Stimulated activated CD8-positive, alpha-beta memory T cell treated with anti-CD3 and anti-CD28 coated beads, Interleukin-7, amount 100 ng/mL, for 1 hour (primary cell): Measurements from ENCODE around the gene CHID1.

Experiments
- DNase-seq, 2 donors: peaks; one replicate each; pipeline ENCODE4 v3.0.0-alpha.2; 2020; ENCODE audit warnings: low read depth in 2 of 2

CHID1 gene

DNA sequence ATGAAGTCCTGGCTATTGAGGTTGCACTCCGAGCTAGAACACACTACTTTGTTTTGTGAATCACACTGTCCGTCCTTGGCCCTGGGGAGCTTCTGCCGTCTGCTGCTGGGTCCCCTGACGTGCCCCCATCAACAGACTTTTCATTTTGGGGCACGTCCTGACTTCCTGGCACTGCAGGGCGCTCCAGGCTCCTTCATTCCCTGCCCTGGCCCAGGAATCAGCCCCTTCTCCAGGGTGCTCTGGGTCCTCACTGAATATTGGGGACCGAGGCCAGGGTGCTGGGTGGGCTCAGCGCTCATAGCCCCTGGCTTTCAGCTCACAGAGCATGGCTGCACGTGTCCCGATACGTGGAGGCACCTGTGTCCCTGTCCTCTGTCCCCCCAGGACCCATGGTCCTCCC lies 45.7 kb downstream of the CHID1 start:
- DNase-seq = no peak

DNA sequence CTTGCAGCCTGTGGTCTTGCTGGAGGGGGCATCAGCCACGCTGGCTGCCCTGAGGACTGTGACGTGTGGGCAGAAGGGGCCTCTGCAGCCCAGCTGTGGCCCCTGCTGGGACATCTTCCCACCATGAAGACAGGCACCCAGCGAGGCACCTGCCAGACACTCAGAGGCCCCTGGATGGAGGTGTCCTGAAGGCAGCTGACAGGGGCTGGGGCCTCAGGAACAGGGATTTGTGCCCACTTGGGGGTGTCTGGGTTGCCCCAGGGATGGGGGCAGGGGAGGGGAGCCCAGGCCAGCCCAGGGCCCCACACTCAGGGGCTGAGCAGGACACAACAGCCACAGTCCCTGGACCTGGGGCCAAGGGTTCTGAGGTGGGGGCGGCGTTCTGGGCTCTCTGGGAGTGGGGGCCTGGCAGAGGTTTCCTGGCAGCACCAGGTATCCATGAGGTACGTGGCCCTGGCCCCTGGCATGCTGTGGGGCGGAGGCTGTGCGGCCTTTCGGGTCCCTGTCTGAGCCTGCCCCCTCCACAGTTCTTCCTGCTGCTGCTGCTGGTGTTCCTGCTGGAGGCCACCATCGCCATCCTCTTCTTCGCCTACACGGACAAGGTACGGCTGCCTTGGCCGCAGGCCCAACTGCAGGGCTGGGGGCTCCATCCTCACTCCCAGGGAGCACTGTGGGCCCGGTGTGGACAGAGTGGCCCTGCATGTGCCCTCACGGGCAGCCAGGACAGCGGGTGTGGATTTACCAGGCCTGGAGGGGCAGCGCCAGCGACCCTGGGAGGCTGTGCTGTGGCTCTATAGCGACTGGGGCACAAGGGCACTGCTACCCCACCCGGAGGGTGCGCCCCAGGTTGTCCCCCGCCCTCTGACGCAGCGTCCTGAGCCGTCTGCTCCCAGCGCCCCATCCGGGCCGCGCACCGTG lies 46.4 kb downstream of the CHID1 start:
- DNase-seq = no peak

DNA sequence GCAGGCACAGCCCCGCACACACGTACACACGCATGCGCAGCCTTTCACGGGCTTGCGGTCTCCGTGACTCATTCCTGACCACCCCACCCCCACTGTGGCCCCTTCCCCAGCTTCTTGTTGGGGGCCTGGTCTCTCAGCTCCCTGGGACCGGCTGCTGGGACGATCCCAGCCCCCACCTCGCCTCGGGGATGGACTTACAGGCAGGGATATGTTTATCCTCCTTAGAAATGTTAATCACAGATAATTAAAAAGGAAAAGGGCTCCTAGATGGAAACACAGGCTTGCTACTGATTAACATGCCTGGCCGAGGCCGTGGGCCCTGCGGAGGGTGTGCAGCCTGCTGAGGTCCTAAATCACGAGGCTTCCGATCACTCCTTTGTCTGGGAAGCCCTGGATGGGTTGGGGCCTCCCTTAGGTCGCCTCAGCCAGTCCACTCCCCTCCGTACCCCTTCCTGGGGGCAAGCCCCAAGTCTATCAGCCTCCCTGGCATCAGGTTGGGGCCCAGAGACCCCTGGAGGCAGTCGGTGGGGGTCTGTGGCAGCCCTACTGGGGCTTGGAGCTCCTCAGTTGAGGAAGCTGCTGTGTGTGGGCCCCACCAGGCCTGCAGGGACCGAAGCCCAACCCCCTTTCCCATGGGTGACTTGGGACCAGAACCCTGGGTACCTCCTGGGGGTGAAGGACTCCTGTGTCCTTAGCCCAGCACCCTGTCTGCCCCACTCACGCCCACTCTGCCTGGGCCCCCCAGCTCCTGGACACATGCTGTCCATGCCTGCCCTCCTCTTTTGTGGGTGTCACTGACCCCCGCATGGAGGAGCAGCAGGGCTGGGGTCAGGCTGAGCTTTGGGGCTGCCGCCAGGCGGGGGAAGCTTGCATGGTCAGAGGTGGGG lies 47.3 kb downstream of the CHID1 start:
- no peak for DNase-seq

DNA sequence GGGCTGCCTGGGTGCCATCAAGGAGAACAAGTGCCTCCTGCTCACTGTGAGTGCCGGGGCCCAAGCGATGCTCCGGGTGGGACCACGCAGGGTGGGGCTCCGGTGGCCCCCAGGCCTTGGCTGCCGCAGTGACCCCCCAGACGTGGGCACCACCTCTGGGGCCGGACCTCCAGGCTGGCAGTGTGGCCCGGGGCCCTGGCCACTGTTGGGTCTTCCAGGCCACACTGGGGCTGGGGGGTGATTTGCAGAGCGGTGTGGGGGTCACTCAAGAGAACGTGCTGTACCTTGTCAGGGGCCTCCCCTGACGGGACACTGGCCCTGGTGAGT lies 48.0 kb downstream of the CHID1 start:
- DNase-seq = no peak

DNA sequence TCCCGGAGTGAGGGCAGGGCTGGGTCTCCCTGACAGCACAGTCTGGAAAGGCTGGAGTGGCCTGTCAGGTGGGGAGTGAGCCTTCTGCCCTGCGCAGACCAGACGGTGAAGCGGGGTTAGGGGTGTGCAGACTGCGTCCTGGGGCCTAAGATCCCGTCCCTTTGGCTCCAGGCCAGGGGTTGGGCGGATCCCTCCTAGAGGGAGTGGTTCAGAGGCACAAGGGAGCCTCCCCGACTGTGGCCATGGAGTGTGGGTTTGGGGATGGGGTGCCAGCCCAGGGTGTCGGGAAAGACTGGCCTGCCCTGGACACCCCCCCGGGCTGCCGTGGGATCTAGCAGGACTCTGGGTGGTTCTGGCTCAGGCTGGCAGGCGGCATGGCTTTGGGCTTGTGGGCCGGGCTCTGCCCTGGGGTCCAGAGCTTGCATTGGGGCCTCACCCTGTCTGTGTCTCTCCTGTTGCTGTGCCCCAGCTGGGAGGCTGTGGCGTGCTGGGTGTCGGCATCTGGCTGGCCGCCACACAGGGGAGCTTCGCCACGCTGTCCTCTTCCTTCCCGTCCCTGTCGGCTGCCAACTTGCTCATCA lies 48.4 kb downstream of the CHID1 start:
- DNase-seq = no peak

DNA sequence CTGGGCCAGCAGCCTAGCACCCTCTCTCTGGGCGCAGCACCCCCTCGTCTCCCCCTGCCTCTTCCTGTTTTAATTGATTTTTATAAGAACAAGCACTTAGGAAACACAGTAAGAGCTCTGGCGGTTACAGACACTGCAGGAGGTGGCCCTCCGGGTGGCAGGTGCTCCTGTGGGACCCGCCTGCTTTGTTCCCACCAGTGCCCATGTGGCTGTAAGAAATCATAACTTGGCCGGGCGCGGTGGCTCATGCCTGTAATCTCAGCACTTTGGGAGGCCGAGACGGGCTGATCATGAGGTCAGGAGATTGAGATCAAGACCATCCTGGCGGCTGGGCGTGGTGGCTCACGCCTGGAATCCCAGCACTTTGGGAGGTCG lies 49.5 kb downstream of the CHID1 start:
- DNase-seq = no peak

DNA sequence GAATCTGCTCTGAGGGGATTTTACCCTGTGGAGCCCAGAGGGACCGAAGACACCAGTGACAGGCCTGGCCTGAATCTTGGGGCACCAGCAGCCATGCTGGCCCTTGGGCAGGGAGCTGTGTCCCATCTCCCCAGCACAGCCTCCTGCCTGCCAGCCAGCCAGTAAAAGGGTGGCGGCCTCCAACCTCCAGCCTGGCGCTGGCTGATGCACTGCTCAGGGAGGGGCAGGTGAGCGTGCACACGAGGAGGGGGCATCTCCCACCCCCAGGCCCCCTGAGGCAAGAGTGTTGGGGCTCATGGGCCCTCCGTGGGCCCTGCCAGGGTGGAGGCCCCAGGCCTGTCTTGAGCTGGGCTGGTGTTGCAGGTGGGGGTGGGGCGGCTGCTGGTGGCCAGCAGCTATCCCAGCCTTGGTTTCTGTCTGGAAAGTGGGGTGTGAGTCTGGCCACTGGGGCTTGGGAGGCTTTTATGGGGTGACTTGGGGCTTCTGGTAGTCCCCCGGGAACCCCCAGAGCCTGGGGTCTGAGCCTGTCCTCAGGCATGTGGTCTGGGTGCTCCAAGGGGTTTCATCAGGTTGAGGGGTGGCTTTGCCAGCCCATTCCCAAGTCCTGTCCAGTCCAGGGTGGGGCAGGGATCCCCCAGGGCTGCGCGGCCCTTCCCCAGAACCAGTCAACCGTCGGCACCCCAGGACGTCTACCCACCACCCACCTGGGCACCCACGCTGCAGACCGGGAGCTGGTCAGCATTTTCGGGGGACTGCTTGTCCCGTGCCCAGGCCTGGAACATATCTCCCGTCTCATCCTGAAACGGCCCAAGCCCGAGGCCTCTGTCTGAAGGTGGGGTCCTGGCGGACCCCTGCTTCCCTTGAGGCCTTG lies 50.1 kb downstream of the CHID1 start:
- no peak for DNase-seq

DNA sequence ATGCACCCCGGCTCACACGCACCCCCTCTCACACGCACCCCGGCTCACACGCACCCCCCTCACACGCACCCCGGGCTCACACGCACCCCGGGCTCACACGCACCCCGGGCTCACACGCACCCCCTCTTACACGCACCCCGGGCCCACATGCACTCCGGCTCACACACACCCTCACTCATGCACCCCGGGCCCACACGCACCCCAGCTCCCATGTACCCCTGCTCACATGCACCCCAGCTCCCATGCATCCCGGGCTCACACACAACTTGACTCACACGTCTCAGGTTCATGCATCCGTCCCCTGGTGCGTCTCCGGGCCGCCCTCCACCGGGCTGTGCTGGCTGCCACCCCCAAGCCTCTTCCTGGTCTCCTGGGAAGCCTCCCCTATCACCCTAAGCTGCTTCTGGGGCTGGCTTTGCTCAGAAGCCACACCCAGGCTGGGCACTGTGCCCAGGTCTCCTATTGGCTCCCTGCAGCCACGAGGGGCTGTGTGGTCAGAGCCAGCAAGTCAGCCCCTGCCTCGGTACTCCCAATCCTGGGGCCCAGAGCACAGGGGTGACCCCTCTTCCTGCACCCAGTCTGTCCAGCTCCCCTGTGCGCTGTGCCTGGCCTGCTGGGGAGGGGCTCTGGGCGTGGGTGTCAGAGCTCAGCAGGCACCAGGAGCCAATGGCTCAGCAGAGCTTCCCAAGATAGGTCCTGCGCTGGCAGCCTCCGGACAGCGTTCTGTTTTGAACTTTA lies 51.0 kb downstream of the CHID1 start:
- no peak for DNase-seq

DNA sequence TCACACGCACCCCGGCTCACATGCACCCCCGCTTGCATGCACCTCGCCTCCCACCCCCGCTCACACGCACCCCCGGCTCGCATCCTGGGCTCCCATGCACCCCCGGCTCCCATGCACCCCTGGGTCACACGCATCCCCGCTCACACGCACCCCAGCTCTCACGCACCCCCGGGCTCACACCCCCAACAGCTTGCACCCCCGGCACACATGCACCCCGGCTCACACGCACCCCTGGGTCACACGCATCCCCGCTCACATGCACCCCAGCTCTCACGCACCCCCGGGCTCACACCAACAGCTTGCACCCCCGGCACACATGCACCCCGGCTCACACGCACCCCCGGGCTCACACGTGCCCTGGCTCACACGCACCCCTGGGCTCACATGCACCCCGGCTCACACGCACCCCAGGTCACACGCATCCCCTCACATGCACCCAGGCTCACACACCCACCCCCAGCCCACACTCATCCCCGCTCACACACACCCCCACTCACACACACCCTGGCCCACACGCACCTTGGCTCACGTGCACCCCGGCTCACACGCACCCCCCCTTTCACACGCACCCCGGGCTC lies 51.8 kb downstream of the CHID1 start:
- DNase-seq = no peak

DNA sequence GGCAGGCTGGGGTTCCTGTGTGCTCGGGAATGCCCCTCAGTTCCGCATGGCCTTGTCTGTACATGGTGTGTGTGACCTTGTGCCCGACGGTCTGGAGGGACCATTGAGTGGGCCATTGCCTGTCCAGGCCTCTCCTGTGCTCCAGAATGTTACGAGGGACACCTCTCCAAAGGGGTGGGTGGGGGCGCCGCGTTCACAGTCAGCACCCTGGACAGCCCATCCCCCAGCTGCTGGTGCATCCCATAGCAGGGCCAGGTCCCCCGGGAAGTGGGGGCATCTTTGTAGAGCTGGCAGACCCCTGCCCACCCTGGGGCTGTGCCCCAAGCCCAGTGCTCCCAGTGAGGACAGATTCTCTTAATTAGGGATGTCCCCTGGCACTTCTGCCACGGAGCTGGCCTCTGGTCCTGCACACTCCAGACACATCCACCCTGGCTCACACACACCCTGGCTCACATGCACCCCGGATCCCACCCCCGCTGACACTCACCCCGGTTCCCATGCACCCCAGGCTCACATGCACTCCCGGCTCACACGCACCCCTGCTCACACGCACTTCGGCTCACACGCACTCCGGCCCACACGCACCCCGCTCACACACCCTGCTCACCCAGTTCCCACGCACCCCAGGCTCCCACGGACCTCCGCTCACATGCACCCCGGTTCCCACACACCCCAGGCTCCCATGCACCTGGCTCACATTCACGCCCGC lies 52.4 kb downstream of the CHID1 start:
- no peak for DNase-seq

DNA sequence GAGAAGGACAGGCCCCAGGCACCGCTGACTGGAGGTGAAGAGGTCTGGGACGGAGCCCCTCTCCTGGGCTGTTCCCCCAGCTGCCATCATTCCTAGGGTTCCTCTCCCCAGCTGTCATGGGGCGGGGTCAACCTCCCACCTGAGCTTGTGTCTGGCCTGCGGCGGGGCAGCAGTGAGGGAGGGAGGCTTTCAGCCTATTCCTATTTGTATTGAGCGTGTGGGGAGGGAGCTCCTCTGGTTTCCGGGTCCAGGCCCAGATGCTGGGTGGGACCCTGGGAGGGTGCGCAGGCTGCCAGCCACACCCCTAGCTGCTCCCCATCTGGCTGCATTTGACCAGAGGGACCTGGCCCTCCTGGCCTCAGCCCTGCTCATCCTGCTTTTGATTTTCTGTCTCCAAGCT lies 54.2 kb downstream of the CHID1 start:
- DNase-seq = no peak

DNA sequence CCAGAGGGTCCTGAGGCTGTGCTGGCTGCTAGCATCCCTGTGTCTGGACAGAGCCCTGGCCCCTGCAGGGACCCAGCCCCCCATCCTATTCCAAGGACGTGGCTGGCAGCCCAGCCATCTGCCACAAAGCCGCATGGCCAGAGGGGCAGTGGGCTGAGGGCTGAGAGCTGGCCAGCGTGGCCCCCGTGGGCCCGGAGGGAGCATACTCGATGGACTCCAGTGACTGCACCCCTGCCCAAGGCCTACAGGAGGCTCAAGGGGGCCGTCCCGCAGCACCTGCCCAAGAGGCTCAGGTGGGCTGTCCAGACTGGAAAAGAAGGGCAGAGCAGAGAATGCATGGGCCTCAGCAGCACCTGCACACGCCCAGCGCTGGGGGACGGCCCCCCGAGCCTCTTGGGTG lies 54.8 kb downstream of the CHID1 start:
- no peak for DNase-seq

DNA sequence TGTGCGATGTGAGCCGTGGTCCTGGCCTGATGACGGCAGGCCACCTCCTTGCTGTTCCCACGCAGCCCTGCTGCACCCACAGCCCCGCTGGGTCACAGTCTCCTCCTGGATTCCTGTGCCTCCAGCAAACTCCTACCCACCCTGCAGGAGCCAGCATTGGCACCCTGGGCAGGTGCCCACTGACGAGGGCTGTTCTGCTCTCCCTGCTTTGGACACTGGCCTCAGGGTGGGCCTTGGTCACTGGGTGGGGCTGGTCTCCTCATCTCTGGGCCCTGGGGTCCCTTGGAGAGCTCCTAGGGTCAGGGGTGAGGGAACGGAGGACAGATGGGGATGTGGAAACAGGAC lies 55.3 kb downstream of the CHID1 start:
- no peak for DNase-seq

DNA sequence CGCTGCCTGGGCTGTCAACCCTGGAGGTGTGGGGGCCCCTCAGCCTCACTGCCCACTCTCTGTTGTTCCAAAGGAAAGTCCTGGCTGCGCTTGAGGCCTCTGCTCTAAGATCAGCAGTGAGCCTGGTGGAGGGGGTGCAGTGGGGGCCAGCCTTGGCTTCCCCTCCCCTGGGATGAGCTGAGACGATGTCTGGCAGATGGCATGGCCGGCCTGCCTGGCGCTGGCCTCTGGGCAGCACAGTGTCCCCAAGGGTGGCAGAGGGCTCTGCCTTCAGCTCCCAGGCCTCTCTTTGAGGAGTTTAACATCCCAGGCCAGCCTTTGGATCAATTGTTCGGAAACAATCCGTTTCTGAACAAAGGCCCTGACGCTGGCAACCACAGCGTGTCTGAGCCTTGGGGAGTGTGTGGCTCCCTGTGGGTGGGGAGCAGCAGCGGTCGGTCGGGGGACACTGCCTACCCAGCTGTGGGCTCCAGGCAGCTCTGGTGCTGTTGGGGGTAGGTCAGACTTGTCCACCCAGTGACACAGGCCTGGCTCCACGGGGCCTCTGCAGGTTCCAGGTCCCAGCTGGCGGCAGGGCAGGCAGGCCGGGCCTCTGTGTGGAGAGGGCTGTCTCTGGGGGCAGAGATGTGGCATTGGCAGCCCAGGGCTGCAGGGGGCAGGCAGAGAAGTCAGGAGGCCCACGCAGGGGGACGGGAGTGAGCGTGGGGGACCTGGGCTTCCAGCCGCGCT lies 55.8 kb downstream of the CHID1 start:
- DNase-seq = no peak

DNA sequence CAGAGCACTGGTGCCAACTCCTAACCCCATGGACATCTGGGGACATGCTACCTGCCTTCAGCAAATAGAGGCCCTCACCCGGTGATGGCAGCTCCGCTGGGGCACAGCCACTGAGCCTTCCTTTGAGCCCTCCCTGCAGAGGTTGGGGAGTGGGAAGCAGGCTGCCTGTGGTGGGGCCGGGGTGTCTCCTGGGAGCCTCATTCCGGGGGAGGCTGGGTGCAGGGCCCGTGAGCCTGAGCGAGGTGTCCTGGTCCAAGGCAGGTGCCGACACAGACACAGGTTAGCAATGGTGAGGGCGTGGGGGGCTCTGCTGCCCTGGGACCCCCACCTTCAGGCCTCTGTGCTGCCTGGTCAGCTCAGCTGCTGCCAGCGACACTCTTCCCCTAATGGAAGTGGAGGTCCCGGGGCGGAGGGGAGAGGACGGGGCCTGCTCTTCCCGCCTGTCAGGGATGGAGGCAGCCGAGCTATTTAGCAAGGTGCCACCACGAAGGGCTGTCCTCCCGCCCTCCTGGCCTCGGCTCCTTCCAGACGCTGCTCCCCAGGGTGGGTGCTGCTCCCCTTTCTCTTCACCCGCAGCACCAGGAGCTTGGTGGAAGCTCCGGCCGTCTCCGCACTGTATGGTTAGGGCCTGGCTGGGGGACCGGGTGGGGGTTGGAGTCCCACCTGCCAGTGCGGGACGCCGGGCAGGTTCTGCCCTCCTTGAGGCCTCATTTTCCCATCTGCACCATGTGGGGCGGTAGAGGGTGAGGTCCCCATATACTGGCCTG lies 56.7 kb downstream of the CHID1 start:
- DNase-seq = no peak

DNA sequence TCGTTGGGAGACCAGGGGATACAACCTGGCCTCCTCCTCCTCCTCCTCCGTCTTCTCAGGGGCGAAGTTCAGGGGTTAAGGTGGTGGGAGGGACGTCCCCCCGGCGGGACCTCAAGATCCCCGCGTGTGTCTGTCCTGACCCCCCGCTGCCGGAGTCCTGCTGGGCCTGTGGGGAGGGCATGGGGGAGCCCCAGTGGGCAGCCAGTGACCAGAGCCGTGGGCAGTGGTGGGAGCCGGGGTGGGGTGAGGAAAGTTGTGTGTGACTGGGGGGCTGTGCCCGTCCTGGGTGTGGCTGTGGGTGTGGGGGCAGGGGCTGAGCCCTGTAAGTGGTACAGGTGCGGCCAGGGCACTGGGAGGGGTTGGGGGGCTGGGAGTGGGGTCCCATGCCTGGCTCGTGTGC lies 57.8 kb downstream of the CHID1 start:
- DNase-seq = no peak

DNA sequence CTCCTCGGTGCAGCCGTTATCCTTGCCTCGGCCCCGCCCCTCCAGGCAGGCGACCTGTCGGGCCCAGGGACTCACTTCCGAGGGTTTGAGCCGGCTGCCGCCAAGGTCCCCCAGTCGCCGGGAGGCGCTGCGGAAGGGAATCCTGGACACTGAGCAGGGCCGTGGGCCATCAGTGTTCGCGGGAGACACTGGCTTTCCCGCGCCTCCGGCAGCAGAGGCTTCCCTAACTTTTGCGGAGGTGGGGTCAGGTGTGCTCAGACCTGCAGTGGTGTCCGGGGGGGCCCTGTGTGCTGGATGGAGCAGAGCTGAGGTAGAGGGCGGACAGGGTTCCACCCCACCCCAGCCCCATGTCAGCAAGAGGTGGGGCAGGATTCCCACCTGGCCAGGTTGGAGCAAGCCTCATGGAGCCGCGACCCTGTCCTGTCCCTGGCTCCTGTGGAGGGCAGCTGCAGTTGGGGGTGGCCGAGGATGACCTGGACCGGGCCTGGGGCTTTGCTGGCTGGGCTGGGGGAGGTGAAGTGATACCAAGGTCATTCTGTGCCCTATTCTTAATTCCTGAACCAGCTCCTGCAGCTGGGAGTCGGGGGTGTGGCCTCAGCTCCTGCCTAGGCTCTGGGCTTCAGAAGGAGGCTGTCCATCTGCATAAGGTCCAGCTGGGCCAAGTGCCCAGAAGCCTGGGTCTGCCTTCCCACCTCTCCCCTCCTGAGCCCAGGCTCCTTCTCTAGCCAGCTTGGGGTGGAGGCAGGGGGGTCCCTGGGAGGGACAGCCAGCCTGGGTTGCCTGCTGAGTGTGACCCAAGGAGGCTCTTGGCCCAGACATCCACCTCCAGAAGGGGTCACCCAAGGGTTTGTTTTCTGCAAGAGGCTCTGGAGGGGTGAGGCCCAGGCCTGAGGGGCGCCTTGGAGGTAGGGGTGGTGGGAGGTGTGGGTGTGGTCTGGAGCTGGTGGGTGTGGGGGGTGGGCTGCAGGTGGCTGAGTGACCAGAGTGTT lies 59.5 kb downstream of the CHID1 start:
- DNase-seq = no peak
